ENCODE results near the gene SSR1.

DNA sequence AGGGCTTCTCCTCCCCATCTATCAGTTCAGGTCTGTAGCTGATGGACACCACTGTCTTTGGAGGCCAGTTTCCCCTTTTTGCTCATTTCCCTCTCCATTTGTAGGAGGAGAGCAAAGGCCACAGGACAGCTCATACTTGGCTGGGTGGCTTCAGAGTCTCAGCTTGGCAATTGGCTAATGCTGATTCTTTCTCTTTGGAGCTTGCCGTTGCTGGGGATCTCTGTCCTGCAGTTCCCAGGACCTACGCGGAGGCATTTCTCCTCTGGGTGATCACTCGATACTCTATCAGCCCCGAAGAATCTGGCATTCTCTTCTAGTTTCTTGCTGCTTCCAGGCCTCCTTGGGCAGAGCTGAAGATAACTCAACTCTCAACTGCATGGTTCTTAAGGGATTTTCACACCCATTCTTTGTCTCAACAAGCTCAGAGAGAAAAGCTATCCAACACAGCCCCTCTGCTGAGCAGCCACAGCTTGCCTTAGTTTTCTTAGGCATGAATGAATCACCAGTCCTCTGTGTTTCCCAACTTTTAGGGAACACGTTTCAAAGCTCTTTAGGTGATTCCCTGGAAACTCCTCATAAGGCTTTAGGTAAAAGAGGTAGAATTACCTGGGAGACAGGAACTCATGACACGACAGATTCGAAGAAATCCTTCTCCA, 19.2 kb upstream of the SSR1 start:
- TF ChIP-seq TAF1 (IDR thresholded peaks at IDR 0.05; ENCODE audit: borderline replicate concordance, insufficient read depth, low read length) (no peak), POLR2AphosphoS5 (IDR thresholded peaks at IDR 0.05; ENCODE audit: low read depth, low read length) (no peak), SIN3A (IDR thresholded peaks at IDR 0.05; ENCODE audit: borderline replicate concordance, insufficient read depth, low read length) (no peak)

Measured in PFSK-1 (cell line).